Hematopoietic multipotent progenitor cell treated with erythropoietin and hydrocortisone succinate and interleukin-3 and kit ligand, for 4 days (in vitro differentiated cells): Measurements from ENCODE around the gene FYTTD1.
"Not testable (repeated sequence)": the region's sequence is repeated elsewhere in the genome, so short reads cannot be mapped to it uniquely, and the experiment has no call there.

Source experiments
- DNase-seq: peaks from one replicate; pipeline ENCODE4 v3.0.0-alpha.2; 2015

The FYTTD1 gene

GRCh38 chr3:197749601-197750395 is at the start of gene FYTTD1:
TSS of gene FYTTD1 (plus strand) at chr3:197749883. CDS start at chr3:197749972, 89 bp downstream.
- DNase-seq = peak; percentile 95

GRCh38 chr3:197700095-197700494 is 49.6 kb upstream of the FYTTD1 start:
- DNase-seq = no peak

GRCh38 chr3:197701841-197702240 is 47.8 kb upstream of the FYTTD1 start:
- DNase-seq = no peak

- DNase-seq = no peak
Measured at GRCh38 chr3:197706658-197707057, 43.0 kb upstream of the FYTTD1 start.

GRCh38 chr3:197709135-197709534 is 40.5 kb upstream of the FYTTD1 start:
- peak; percentile 84 for DNase-seq

- not testable (repeated sequence) for DNase-seq
Measured at GRCh38 chr3:197710965-197711364, 38.7 kb upstream of the FYTTD1 start.

- peak; percentile 88 for DNase-seq
Measured at GRCh38 chr3:197711973-197712707, 37.5 kb upstream of the FYTTD1 start.

GRCh38 chr3:197713477-197713822 is 36.2 kb upstream of the FYTTD1 start:
- DNase-seq = no peak

- DNase-seq = no peak
Measured at GRCh38 chr3:197714251-197714650, 35.4 kb upstream of the FYTTD1 start.

GRCh38 chr3:197718891-197719290 is 30.8 kb upstream of the FYTTD1 start:
- no peak for DNase-seq

GRCh38 chr3:197720694-197721093 is 29.0 kb upstream of the FYTTD1 start:
- no peak for DNase-seq

- DNase-seq = no peak
Measured at GRCh38 chr3:197722734-197723133, 26.9 kb upstream of the FYTTD1 start.

- DNase-seq = not testable (repeated sequence)
Measured at GRCh38 chr3:197727878-197728277, 21.8 kb upstream of the FYTTD1 start.

GRCh38 chr3:197728487-197728886 is 21.2 kb upstream of the FYTTD1 start:
- peak; percentile 10 for DNase-seq

GRCh38 chr3:197730200-197730599 is 19.5 kb upstream of the FYTTD1 start:
- peak; percentile 8 for DNase-seq

GRCh38 chr3:197730770-197731169 is 18.9 kb upstream of the FYTTD1 start:
- DNase-seq = not testable (repeated sequence)

- not testable (repeated sequence) for DNase-seq
Measured at GRCh38 chr3:197731483-197731882, 18.2 kb upstream of the FYTTD1 start.

GRCh38 chr3:197733042-197733441 is 16.6 kb upstream of the FYTTD1 start:
- DNase-seq = no peak

- peak; percentile 68 for DNase-seq
Measured at GRCh38 chr3:197734667-197735318, 14.9 kb upstream of the FYTTD1 start.

GRCh38 chr3:197736010-197736490 is 13.6 kb upstream of the FYTTD1 start:
- peak; percentile 59 for DNase-seq

GRCh38 chr3:197736491-197737318 is 13.0 kb upstream of the FYTTD1 start, which contains the start of gene RUBCN:
TSS of gene RUBCN (minus strand) at chr3:197736904. CDS start at chr3:197736719, 185 bp downstream.
- peak; percentile 99 for DNase-seq

GRCh38 chr3:197737319-197737649 is 12.4 kb upstream of the FYTTD1 start:
- DNase-seq = no peak
